Measurements from ENCODE around the gene HBE1. TPM values are rescaled to one million over a fixed set of nuclear protein-coding genes. Genes with fewer than 3 reads are reported as not detected.

The HBE1 gene
- polyA plus RNA-seq, 1 donor (not counting 4 experiments of a cell fraction or from before 2014, with no cell fraction given) = not detected

DNA sequence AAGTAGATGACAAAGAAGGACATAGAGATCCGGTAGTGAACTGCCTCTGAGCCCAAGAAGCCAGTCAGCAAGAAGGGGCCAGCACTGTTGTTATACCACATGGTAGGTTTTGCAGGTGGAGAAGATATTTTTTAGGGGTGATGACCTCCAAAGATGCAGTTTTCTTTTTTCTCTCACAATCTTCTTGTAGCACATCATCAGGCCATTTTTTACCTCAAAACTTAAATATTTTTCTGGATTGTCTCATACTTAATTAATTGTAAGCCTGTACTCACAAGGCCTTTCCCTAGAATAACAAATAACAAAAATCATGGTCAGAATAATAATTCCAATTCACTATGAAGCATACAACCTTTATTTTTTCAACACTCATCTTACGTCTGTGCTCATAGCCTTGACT is 32.1 kb upstream of the HBE1 start, which contains the start of gene OR51B4:
Gene OR51B4 (minus strand): TSS at position 101 of the 400 bp plus-strand sequence. CDS start 0 bp downstream, at position 101.
- H3K9me1 ChIP-seq (ENCODE audit: control insufficient read depth, extremely low read depth, insufficient read depth, low read length) = no peaks in the 10 kb centered on the region
- no peaks in the 10 kb centered on the region for H3K27me3 ChIP-seq (ENCODE audit: control insufficient read depth, extremely low read depth, insufficient read depth, low read length)
- no peaks in the 10 kb centered on the region for H3K36me3 ChIP-seq (ENCODE audit: control insufficient read depth in 2 of 2, extremely low read depth in 1 of 2, insufficient read depth in 2 of 2, low read length in 2 of 2)
- no peaks in the 10 kb centered on the region for H3K79me2 ChIP-seq (ENCODE audit: control insufficient read depth, insufficient read depth, low read length)
- DNase-seq (ENCODE audit: low read depth, low spot score) = no peak
- no peaks in the 10 kb centered on the region for H4K20me1 ChIP-seq (ENCODE audit: control insufficient read depth, extremely low read depth, insufficient read depth, low read length)
- H3K9ac ChIP-seq (ENCODE audit: control insufficient read depth, extremely low read depth, insufficient read depth, low read length) = no peak within 1 kb of the TSS
- TF ChIP-seq EZH2 (IDR thresholded peaks at IDR 0.05; ENCODE audit: low read length) (no peak), CTCF (optimal IDR thresholded peaks at IDR 0.05 in 1 of 3, IDR thresholded peaks at IDR 0.05 in 1 of 3, conservative IDR thresholded peaks at IDR 0.05 in 1 of 3; ENCODE audit: extremely low read depth in 1 of 3, insufficient read depth in 2 of 3, low read length in 3 of 3) (no peak)
- no peaks in the 10 kb centered on the region for H3K9me3 ChIP-seq (ENCODE audit: control insufficient read depth, low read depth, low read length)
- no peak for FAIRE-seq
- no peaks in the 10 kb centered on the region for H3K4me1 ChIP-seq (ENCODE audit: control insufficient read depth, extremely low read depth, insufficient read depth, low read length)
- H2AFZ ChIP-seq (ENCODE audit: control insufficient read depth, low read length) = no peak within 1 kb of the TSS
- H3K27ac ChIP-seq (ENCODE audit: control insufficient read depth, insufficient read depth, low read length) = no peak within 1 kb of the TSS
- H3K4me2 ChIP-seq (ENCODE audit: control insufficient read depth, extremely low read depth, insufficient read depth, low read depth, low read length) = no peak within 1 kb of the TSS
- dilution Hi-C loops (cut with MboI; ENCODE audit: extremely low pct_ligation_motif_present, low sequenced_read_pairs) = no loop called here
- no peak within 1 kb of the TSS for H3K4me3 ChIP-seq (ENCODE audit: control insufficient read depth in 2 of 3, extremely low read depth in 1 of 3, insufficient read depth in 2 of 3, low read depth in 1 of 3, low read length in 3 of 3)

- dilution Hi-C loops (cut with MboI; ENCODE audit: extremely low pct_ligation_motif_present, low sequenced_read_pairs) = no loop called here
- Histone ChIP-seq H3K79me2 (ENCODE audit: control insufficient read depth, insufficient read depth, low read length) (no peaks in the 10 kb centered on the region), H3K27ac (ENCODE audit: control insufficient read depth, insufficient read depth, low read length) (no peak overlapping the region), H4K20me1 (ENCODE audit: control insufficient read depth, extremely low read depth, insufficient read depth, low read length) (no peaks in the 10 kb centered on the region), H3K4me1 (ENCODE audit: control insufficient read depth, extremely low read depth, insufficient read depth, low read length) (no peaks in the 10 kb centered on the region), H3K9me3 (ENCODE audit: control insufficient read depth, low read depth, low read length) (no peaks in the 10 kb centered on the region), H3K9me1 (ENCODE audit: control insufficient read depth, extremely low read depth, insufficient read depth, low read length) (no peaks in the 10 kb centered on the region), H3K27me3 (ENCODE audit: control insufficient read depth, extremely low read depth, insufficient read depth, low read length) (no peaks in the 10 kb centered on the region), H3K4me3 (ENCODE audit: control insufficient read depth in 2 of 3, extremely low read depth in 1 of 3, insufficient read depth in 2 of 3, low read depth in 1 of 3, low read length in 3 of 3) (no peak overlapping the region), H3K36me3 (ENCODE audit: control insufficient read depth in 2 of 2, extremely low read depth in 1 of 2, insufficient read depth in 2 of 2, low read length in 2 of 2) (no peaks in the 10 kb centered on the region), H3K9ac (ENCODE audit: control insufficient read depth, extremely low read depth, insufficient read depth, low read length) (no peak overlapping the region), H3K4me2 (ENCODE audit: control insufficient read depth, extremely low read depth, insufficient read depth, low read depth, low read length) (no peak overlapping the region), H2AFZ (ENCODE audit: control insufficient read depth, low read length) (no peak overlapping the region)
- TF ChIP-seq EZH2 (IDR thresholded peaks at IDR 0.05; ENCODE audit: low read length) (no peak), CTCF (optimal IDR thresholded peaks at IDR 0.05 in 1 of 3, IDR thresholded peaks at IDR 0.05 in 1 of 3, conservative IDR thresholded peaks at IDR 0.05 in 1 of 3; ENCODE audit: extremely low read depth in 1 of 3, insufficient read depth in 2 of 3, low read length in 3 of 3) (no peak)
- no peak for DNase-seq (ENCODE audit: low read depth, low spot score)
- FAIRE-seq = no peak
Measured at GRCh38 chr11:5300251-5300650, 30.5 kb upstream of the HBE1 start.

Measured in keratinocyte (primary cell).